Suprapubic skin (tissue), 3 donors: ENCODE results near the gene AFMID.

Experiments used
- POLR2A ChIP-seq, 2 donors: fragments of 450-650 bp; IDR thresholded peaks; one replicate each; pipeline ENCODE4 v1.6.1; 2017; ENCODE audit warnings: antibody characterized with exemption in 2 of 2, mild to moderate bottlenecking in 2 of 2, moderate library complexity in 2 of 2
- TF ChIP-seq, protein P1 (sequence below), 2 donors: fragments of 200-600 bp in 1 of 2; fragments of 450-650 bp in 1 of 2; sonication (generic) in 1 of 2; IDR thresholded peaks; one replicate each; pipeline ENCODE4 v1.5.1; 2016 to 2019; ENCODE audit warnings: antibody characterized with exemption in 2 of 2, mild to moderate bottlenecking in 1 of 2, moderate library complexity in 1 of 2

DNA sequence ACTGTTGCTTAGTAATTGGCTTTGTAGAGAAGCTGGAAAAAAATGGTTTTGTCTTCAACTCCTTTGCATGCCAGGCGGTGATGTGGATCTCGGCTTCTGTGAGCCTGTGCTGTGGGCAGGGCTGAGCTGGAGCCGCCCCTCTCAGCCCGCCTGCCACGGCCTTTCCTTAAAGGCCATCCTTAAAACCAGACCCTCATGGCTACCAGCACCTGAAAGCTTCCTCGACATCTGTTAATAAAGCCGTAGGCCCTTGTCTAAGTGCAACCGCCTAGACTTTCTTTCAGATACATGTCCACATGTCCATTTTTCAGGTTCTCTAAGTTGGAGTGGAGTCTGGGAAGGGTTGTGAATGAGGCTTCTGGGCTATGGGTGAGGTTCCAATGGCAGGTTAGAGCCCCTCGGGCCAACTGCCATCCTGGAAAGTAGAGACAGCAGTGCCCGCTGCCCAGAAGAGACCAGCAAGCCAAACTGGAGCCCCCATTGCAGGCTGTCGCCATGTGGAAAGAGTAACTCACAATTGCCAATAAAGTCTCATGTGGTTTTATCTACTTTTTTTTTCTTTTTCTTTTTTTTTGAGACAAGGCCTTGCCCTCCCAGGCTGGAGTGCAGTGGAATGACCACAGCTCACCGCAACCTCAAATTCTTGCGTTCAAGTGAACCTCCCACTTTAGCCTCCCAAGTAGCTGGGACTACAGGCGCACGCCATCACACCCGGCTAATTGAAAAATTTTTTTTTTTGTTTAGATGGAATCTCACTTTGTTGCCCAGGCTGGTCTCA is 38.1 kb downstream of the AFMID start:
- TF ChIP-seq, protein P1, sequence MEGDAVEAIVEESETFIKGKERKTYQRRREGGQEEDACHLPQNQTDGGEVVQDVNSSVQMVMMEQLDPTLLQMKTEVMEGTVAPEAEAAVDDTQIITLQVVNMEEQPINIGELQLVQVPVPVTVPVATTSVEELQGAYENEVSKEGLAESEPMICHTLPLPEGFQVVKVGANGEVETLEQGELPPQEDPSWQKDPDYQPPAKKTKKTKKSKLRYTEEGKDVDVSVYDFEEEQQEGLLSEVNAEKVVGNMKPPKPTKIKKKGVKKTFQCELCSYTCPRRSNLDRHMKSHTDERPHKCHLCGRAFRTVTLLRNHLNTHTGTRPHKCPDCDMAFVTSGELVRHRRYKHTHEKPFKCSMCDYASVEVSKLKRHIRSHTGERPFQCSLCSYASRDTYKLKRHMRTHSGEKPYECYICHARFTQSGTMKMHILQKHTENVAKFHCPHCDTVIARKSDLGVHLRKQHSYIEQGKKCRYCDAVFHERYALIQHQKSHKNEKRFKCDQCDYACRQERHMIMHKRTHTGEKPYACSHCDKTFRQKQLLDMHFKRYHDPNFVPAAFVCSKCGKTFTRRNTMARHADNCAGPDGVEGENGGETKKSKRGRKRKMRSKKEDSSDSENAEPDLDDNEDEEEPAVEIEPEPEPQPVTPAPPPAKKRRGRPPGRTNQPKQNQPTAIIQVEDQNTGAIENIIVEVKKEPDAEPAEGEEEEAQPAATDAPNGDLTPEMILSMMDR (IDR thresholded peaks at IDR 0.05), result no peak
- no peak for TF ChIP-seq POLR2A (IDR thresholded peaks at IDR 0.05)
